KMS-11 (cell line): ENCODE results near the gene MAGEB18.

Experiments used
- H2AFZ ChIP-seq: fragments of 200-600 bp; sonication (generic); 2 replicates; pipeline ENCODE4 v1.6.1; 2016; ENCODE audit warnings: antibody characterized with exemption, mixed run types, low read depth
- H3K27ac ChIP-seq: fragments of 200-600 bp; sonication (generic); 2 replicates; pipeline ENCODE4 v1.6.1; 2016; ENCODE audit warnings: mild to moderate bottlenecking, mixed run types
- H3K27me3 ChIP-seq: fragments of 200-600 bp; sonication (generic); 2 replicates; pipeline ENCODE4 v1.6.1; 2017; ENCODE audit warnings: mild to moderate bottlenecking, low read depth, mixed run types, moderate library complexity; ENCODE audit not compliant: insufficient read depth
- H3K36me3 ChIP-seq: fragments of 200-600 bp; sonication (generic); 2 replicates; pipeline ENCODE4 v1.6.1; 2017; ENCODE audit warnings: mild to moderate bottlenecking, mixed run types; ENCODE audit not compliant: insufficient read depth
- H3K4me1 ChIP-seq: fragments of 200-600 bp; sonication (generic); 2 replicates; pipeline ENCODE4 v1.6.1; 2016; ENCODE audit warnings: mild to moderate bottlenecking, low read depth, mixed run types; ENCODE audit not compliant: poor library complexity, severe bottlenecking
- H3K4me2 ChIP-seq: fragments of 200-600 bp; sonication (generic); 2 replicates; pipeline ENCODE4 v1.7.0; 2016; ENCODE audit warnings: mild to moderate bottlenecking, mixed run types
- H3K4me3 ChIP-seq: fragments of 200-600 bp; sonication (generic); IDR thresholded peaks from 2 replicates; pipeline ENCODE4 v1.6.1; 2017; ENCODE audit warnings: low read depth, low read length, mixed read lengths; ENCODE audit not compliant: insufficient read depth
- H3K79me2 ChIP-seq: fragments of 200-600 bp; sonication (generic); 2 replicates; pipeline ENCODE4 v1.6.1; 2016; ENCODE audit warnings: low read depth, mixed run types; ENCODE audit not compliant: insufficient read depth
- H3K9ac ChIP-seq: fragments of 200-600 bp; sonication (generic); 2 replicates; pipeline ENCODE4 v1.6.1; 2016; ENCODE audit warnings: mild to moderate bottlenecking, mixed run types
- H4K20me1 ChIP-seq: fragments of 200-600 bp; sonication (generic); 2 replicates; pipeline ENCODE4 v1.6.1; 2016; ENCODE audit warnings: mild to moderate bottlenecking, mixed run types; ENCODE audit not compliant: insufficient read depth
- TF ChIP-seq, protein P1 (sequence below): fragments of 200-600 bp; sonication (generic); conservative IDR thresholded peaks from 2 replicates; pipeline ENCODE4 v1.6.1; 2017; ENCODE audit warnings: low read depth, mild to moderate bottlenecking, antibody characterized with exemption, low read length, moderate library complexity, mixed read lengths

The MAGEB18 gene

GRCh38 chrX:26138274-26138673 lies at the start of gene MAGEB18:
Gene MAGEB18, plus strand, starts transcription at chrX:26138343. Its CDS starts 643 bp downstream, at chrX:26138986.
- no peaks in the 10 kb centered on the region for H3K36me3 ChIP-seq
- no peak within 1 kb of the TSS for H3K4me2 ChIP-seq
- H3K27ac ChIP-seq = no peak within 1 kb of the TSS

DNA sequence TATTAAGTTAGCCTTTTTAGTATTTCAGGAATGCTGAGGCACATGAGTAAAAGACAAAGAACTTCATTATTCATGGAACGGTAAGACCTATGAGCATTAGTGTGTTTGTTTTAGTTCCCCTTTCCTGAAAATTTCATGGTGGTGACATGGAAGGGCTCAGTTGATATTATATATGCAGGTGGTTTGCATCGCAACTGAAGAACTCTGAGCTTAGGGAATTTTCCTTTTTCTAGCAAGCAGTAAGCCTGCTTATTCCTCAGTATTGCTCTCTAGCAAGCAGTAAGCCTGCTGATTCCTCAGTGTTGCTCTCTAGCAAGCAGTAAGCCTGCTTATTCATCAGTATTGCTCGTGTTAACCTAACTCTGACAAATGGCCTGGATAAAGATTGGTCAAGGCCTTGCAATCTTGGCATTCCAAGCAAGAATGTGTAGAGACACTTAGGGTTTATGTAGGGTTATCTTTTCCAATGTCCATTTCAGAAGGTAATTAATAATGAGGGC lies 37.7 kb upstream of the MAGEB18 start:
- H4K20me1 ChIP-seq = no peaks in the 10 kb centered on the region
- no peaks in the 10 kb centered on the region for H3K79me2 ChIP-seq
- no peaks in the 10 kb centered on the region for H3K4me1 ChIP-seq
- H3K27ac ChIP-seq = no peak overlapping the region
- H3K4me2 ChIP-seq = no peak overlapping the region
- no peaks in the 10 kb centered on the region for H3K27me3 ChIP-seq
- H3K36me3 ChIP-seq = no peaks in the 10 kb centered on the region
- H3K4me3 ChIP-seq = no peak overlapping the region
- no peak overlapping the region for H2AFZ ChIP-seq
- TF ChIP-seq, protein P1, sequence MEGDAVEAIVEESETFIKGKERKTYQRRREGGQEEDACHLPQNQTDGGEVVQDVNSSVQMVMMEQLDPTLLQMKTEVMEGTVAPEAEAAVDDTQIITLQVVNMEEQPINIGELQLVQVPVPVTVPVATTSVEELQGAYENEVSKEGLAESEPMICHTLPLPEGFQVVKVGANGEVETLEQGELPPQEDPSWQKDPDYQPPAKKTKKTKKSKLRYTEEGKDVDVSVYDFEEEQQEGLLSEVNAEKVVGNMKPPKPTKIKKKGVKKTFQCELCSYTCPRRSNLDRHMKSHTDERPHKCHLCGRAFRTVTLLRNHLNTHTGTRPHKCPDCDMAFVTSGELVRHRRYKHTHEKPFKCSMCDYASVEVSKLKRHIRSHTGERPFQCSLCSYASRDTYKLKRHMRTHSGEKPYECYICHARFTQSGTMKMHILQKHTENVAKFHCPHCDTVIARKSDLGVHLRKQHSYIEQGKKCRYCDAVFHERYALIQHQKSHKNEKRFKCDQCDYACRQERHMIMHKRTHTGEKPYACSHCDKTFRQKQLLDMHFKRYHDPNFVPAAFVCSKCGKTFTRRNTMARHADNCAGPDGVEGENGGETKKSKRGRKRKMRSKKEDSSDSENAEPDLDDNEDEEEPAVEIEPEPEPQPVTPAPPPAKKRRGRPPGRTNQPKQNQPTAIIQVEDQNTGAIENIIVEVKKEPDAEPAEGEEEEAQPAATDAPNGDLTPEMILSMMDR = no peak
- H3K9ac ChIP-seq = no peak overlapping the region

More at GRCh38 chrX:26138274-26138673, at the start of gene MAGEB18:
- TF ChIP-seq, protein P1 = no peak
- Histone ChIP-seq H3K27me3 (no peaks in the 10 kb centered on the region), H2AFZ (no peak within 1 kb of the TSS), H4K20me1 (no peaks in the 10 kb centered on the region), H3K4me3 (no peak within 1 kb of the TSS), H3K79me2 (no peaks in the 10 kb centered on the region), H3K4me1 (no peaks in the 10 kb centered on the region), H3K9ac (no peak within 1 kb of the TSS)

DNA sequence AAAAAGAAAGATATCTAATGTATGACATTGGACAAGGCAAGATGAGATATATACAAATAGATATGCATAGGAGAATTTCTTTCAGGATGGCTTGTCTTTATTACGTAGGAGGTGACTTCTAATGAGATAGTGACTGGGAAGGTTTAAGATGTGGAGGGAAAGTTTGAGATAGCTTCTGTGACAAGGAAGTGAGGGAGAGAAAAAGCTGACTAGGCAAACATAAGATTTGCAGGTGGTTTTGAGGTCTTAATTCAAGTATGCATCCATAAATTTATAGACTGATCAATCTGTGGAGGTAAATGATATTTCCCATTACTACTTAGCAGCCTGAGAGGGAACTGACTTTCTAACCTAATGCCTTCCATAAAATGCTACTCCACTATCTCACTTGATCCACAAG lies 29.0 kb upstream of the MAGEB18 start:
- TF ChIP-seq, protein P1 = no peak
- Histone ChIP-seq H3K36me3 (no peaks in the 10 kb centered on the region), H3K4me3 (no peak overlapping the region), H3K27ac (no peak overlapping the region), H3K4me1 (no peaks in the 10 kb centered on the region), H2AFZ (no peak overlapping the region), H4K20me1 (no peaks in the 10 kb centered on the region), H3K9ac (no peak overlapping the region), H3K4me2 (no peak overlapping the region), H3K79me2 (no peaks in the 10 kb centered on the region), H3K27me3 (no peaks in the 10 kb centered on the region)

DNA sequence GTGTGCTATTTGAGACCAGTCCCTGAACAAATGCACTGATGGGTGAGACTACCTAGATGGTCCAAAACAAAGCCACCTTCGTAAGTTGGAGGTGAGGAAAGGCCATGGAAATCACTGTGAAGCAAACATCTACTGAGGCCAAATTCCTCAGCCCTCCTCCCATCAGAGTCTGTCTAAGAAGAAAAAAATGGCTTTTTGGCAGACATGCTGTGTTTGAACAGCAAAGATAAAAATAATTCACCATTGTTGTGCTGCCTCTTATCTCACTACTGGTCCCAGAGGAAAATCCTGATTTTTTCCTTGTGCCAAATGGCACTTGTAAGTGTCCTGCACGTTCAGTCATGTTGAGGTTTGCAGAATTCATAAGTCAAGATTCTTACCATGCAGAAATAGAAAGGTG lies 7.9 kb downstream of the MAGEB18 start:
- Histone ChIP-seq H3K79me2 (no peaks in the 10 kb centered on the region), H3K4me3 (no peak overlapping the region), H2AFZ (no peak overlapping the region), H3K4me2 (no peak overlapping the region), H3K9ac (no peak overlapping the region), H3K27me3 (no peaks in the 10 kb centered on the region), H3K36me3 (no peaks in the 10 kb centered on the region), H3K27ac (no peak overlapping the region), H3K4me1 (no peaks in the 10 kb centered on the region), H4K20me1 (no peaks in the 10 kb centered on the region)
- TF ChIP-seq, protein P1 = no peak

DNA sequence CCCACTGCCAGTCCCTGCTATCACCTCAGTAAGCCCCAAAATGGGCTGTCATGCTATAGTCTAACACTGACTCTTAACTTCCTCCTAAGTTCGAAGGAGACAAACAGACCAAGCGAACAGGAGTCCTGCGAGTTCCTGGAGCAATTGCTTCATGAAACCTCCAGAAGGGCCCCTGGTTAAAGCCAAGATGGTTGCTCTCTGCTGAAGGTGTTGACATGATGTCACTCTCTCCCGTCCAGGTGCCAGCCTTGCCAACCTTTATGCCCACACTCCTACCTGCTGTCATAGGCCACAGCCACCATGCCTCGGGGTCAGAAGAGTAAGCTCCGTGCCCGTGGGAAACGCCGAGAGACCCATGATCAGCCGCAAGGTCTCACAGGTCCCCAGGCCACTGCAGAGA lies 22.2 kb downstream of the MAGEB18 start, which contains the start of gene MAGEB6B:
Gene MAGEB6B, plus strand, starts transcription at position 301 of the 400 bp plus-strand sequence. Its CDS starts 0 bp downstream, at position 301.
- TF ChIP-seq, protein P1 = no peak
- Histone ChIP-seq H2AFZ (no peak within 1 kb of the TSS), H3K4me1 (no peaks in the 10 kb centered on the region), H3K9ac (no peak within 1 kb of the TSS), H3K36me3 (no peaks in the 10 kb centered on the region), H3K4me2 (no peak within 1 kb of the TSS), H3K79me2 (no peaks in the 10 kb centered on the region), H4K20me1 (no peaks in the 10 kb centered on the region), H3K27me3 (no peaks in the 10 kb centered on the region), H3K4me3 (no peak within 1 kb of the TSS), H3K27ac (no peak within 1 kb of the TSS)
